Vagina (tissue), 2 donors: ENCODE measurements around the gene DDX54. TPM values are rescaled to one million over a fixed set of nuclear protein-coding genes. Genes with fewer than 3 reads are reported as not detected.

ENCODE experiments used
- DNase-seq, 2 donors: peaks; one replicate each; pipeline ENCODE4 v3.0.0-alpha.2; 2017; ENCODE audit errors: extremely low spot score in 2 of 2
- H3K27ac ChIP-seq: fragments of 200-600 bp; sonication (generic); one replicate; pipeline ENCODE4 v1.5.1; 2019
- H3K27me3 ChIP-seq: fragments of 200-600 bp; sonication (generic); one replicate; pipeline ENCODE4 v1.5.1; 2019
- H3K36me3 ChIP-seq, 2 donors: fragments of 200-600 bp; sonication (generic); one replicate each; pipeline ENCODE4 v1.5.1; 2017 to 2019
- H3K4me1 ChIP-seq: fragments of 200-600 bp; sonication (generic); one replicate; pipeline ENCODE4 v1.5.1; 2019
- H3K4me3 ChIP-seq, 2 donors: fragments of 200-600 bp; sonication (generic); 1 replicate in 1 of 2; 2 replicates in 1 of 2; pipeline ENCODE4 v1.5.1; 2016 to 2019
- H3K9me3 ChIP-seq: fragments of 200-600 bp; sonication (generic); one replicate; pipeline ENCODE4 v1.5.1; 2019
- CTCF ChIP-seq, 3 experiments: fragments of 450-650 bp in 2 of 3; fragments of 200-600 bp in 1 of 3; sonication (generic) in 1 of 3; IDR thresholded peaks; one replicate each; pipeline ENCODE4 v1.5.1; 2017 to 2019; ENCODE audit warnings: antibody characterized with exemption in 3 of 3, mild to moderate bottlenecking in 2 of 3, moderate library complexity in 2 of 3
- POLR2A ChIP-seq, 2 donors: fragments of 450-650 bp; IDR thresholded peaks; one replicate each; pipeline ENCODE4 v1.6.1; 2017; ENCODE audit warnings: antibody characterized with exemption in 2 of 2, mild to moderate bottlenecking in 2 of 2, moderate library complexity in 2 of 2
- POLR2AphosphoS5 ChIP-seq, 2 donors: sonication (generic); formaldehyde crosslinking; IDR thresholded peaks; one replicate each; pipeline ENCODE4 v1.9.0; 2017; ENCODE audit warnings: antibody characterized with exemption in 2 of 2, mild to moderate bottlenecking in 2 of 2, low read depth in 1 of 2; ENCODE audit not compliant: insufficient read depth in 1 of 2
- intact Hi-C: fragments of 100-400 bp; cut with DNase I; formaldehyde crosslinking; loops from one replicate; pipeline ENCODE4 v1.15.1; 2023
- total RNA-seq: library from RNA; depleted of rRNA; stranded (reverse); fragments of >200 nt; gene quantifications from one replicate; pipeline ENCODE4 v1.2.3, GENCODE V29; 2016

Gene DDX54
- total RNA-seq, 1 donor from 2014 or later, result 52.5 TPM

GRCh38 chr12:113145720-113146551 is 39.3 kb downstream of the DDX54 start:
- H3K4me1 ChIP-seq, result peaks cover 9% of the 10 kb centered on the region
- intact Hi-C loops, result no loop called here
- H3K9me3 ChIP-seq, result peaks cover 3% of the 10 kb centered on the region
- TF ChIP-seq POLR2AphosphoS5 (IDR thresholded peaks at IDR 0.05; ENCODE audit: insufficient read depth in 1 of 2, low read depth in 1 of 2) (no peak), CTCF (IDR thresholded peaks at IDR 0.05) (no peak), POLR2A (IDR thresholded peaks at IDR 0.05) (no peak)
- H3K4me3 ChIP-seq, result no peak overlapping the region
- H3K27ac ChIP-seq, result no peak overlapping the region
- no peak for DNase-seq
- no peaks in the 10 kb centered on the region for H3K27me3 ChIP-seq
- H3K36me3 ChIP-seq, result no peaks in the 10 kb centered on the region

- DNase-seq, result no peak
- Histone ChIP-seq H3K4me1 (peaks cover 6% of the 10 kb centered on the region), H3K27me3 (no peaks in the 10 kb centered on the region), H3K27ac (no peak overlapping the region), H3K9me3 (peaks cover 3% of the 10 kb centered on the region), H3K4me3 (no peak overlapping the region), H3K36me3 (no peaks in the 10 kb centered on the region)
- TF ChIP-seq POLR2AphosphoS5 (IDR thresholded peaks at IDR 0.05; ENCODE audit: insufficient read depth in 1 of 2, low read depth in 1 of 2) (no peak), POLR2A (IDR thresholded peaks at IDR 0.05) (no peak), CTCF (IDR thresholded peaks at IDR 0.05) (no peak)
- intact Hi-C loops, result no loop called here
Observed at GRCh38 chr12:113144806-113145205, 40.5 kb downstream of the DDX54 start.

GRCh38 chr12:113143959-113144358 is 41.3 kb downstream of the DDX54 start:
- intact Hi-C loops, result no loop called here
- peaks cover 3% of the 10 kb centered on the region for H3K9me3 ChIP-seq
- H3K4me3 ChIP-seq, result no peak overlapping the region
- no peak for DNase-seq
- H3K27ac ChIP-seq, result no peak overlapping the region
- H3K27me3 ChIP-seq, result no peaks in the 10 kb centered on the region
- no peaks in the 10 kb centered on the region for H3K36me3 ChIP-seq
- TF ChIP-seq POLR2AphosphoS5 (IDR thresholded peaks at IDR 0.05; ENCODE audit: insufficient read depth in 1 of 2, low read depth in 1 of 2), result no peak
- no peak for TF ChIP-seq CTCF (IDR thresholded peaks at IDR 0.05)
- TF ChIP-seq POLR2A (IDR thresholded peaks at IDR 0.05), result no peak
- no peaks in the 10 kb centered on the region for H3K4me1 ChIP-seq

- Histone ChIP-seq H3K36me3 (no peaks in the 10 kb centered on the region), H3K9me3 (peaks cover 3% of the 10 kb centered on the region), H3K27ac (no peak overlapping the region), H3K4me3 (no peak overlapping the region), H3K4me1 (no peaks in the 10 kb centered on the region), H3K27me3 (no peaks in the 10 kb centered on the region)
- no peak for DNase-seq
- TF ChIP-seq POLR2AphosphoS5 (IDR thresholded peaks at IDR 0.05; ENCODE audit: insufficient read depth in 1 of 2, low read depth in 1 of 2) (no peak), POLR2A (IDR thresholded peaks at IDR 0.05) (no peak), CTCF (IDR thresholded peaks at IDR 0.05) (no peak)
- intact Hi-C loops, result no loop called here
Observed at GRCh38 chr12:113142886-113143332, 42.4 kb downstream of the DDX54 start.
